HPDE6-E6E7 (cell line): ENCODE data around the gene KIF22.
"Not testable (repeated sequence)": the region's sequence is repeated elsewhere in the genome, so short reads cannot be mapped to it uniquely, and the experiment has no call there.

Experiments
- DNase-seq: peaks from one replicate; pipeline ENCODE4 v3.0.0; 2011; ENCODE audit warnings: missing footprints; ENCODE audit errors: extremely low spot score

The KIF22 gene

GRCh38 chr16:29790183-29790948 lies at the start of gene KIF22:
Gene KIF22, plus strand, starts transcription at chr16:29790751. Its CDS starts 9 bp downstream, at chr16:29790760.
- DNase-seq, result peak; percentile 100

- DNase-seq, result no peak
Measured at GRCh38 chr16:29742683-29743275, 47.8 kb upstream of the KIF22 start.

GRCh38 chr16:29743475-29743826 lies 47.1 kb upstream of the KIF22 start:
- DNase-seq, result no peak

- DNase-seq, result no peak
Measured at GRCh38 chr16:29743827-29744531, 46.6 kb upstream of the KIF22 start.

- DNase-seq, result no peak
Measured at GRCh38 chr16:29744541-29745101, 45.9 kb upstream of the KIF22 start.

- DNase-seq, result no peak
Measured at GRCh38 chr16:29745121-29745852, 45.3 kb upstream of the KIF22 start.

GRCh38 chr16:29745853-29746345 lies 44.7 kb upstream of the KIF22 start, which contains the start of gene C16orf54:
Gene C16orf54, minus strand, starts transcription at chr16:29745990. Its CDS starts 1,039 bp downstream, at chr16:29744951.
- no peak for DNase-seq

- not testable (repeated sequence) for DNase-seq
Measured at GRCh38 chr16:29746518-29746917, 44.0 kb upstream of the KIF22 start.

- no peak for DNase-seq
Measured at GRCh38 chr16:29747947-29748759, 42.4 kb upstream of the KIF22 start.

GRCh38 chr16:29748760-29749149 lies 41.8 kb upstream of the KIF22 start:
- not testable (repeated sequence) for DNase-seq

GRCh38 chr16:29753516-29753915 lies 37.0 kb upstream of the KIF22 start:
- DNase-seq, result no peak

GRCh38 chr16:29756654-29757053 lies 33.9 kb upstream of the KIF22 start:
- no peak for DNase-seq

GRCh38 chr16:29757086-29757485 lies 33.5 kb upstream of the KIF22 start:
- not testable (repeated sequence) for DNase-seq

GRCh38 chr16:29757950-29758466 lies 32.5 kb upstream of the KIF22 start:
- no peak for DNase-seq

GRCh38 chr16:29760567-29761279 lies 29.8 kb upstream of the KIF22 start:
- DNase-seq, result no peak

GRCh38 chr16:29761280-29761651 lies 29.3 kb upstream of the KIF22 start:
- not testable (repeated sequence) for DNase-seq

- no peak for DNase-seq
Measured at GRCh38 chr16:29761882-29762281, 28.7 kb upstream of the KIF22 start.

GRCh38 chr16:29763326-29763725 lies 27.2 kb upstream of the KIF22 start:
- DNase-seq, result no peak

- DNase-seq, result no peak
Measured at GRCh38 chr16:29765167-29766032, 25.2 kb upstream of the KIF22 start.
